Stomach (tissue), 4 donors: ENCODE measurements around the gene LCN6.

Experiments used
- CTCF ChIP-seq, 7 experiments: fragments of 450-650 bp in 4 of 7; fragments of 200-600 bp in 3 of 7; sonication (generic) in 3 of 7; IDR thresholded peaks; one replicate each; pipeline ENCODE4 v1.5.1; 2016 to 2019; ENCODE audit warnings: antibody characterized with exemption in 7 of 7, control low read depth in 2 of 7, mild to moderate bottlenecking in 1 of 7
- EP300 ChIP-seq: sonication (generic); formaldehyde crosslinking; IDR thresholded peaks from one replicate; pipeline ENCODE4 v1.6.1; 2017; ENCODE audit warnings: antibody characterized with exemption
- POLR2A ChIP-seq, 4 donors: fragments of 450-650 bp; IDR thresholded peaks; one replicate each; pipeline ENCODE4 v1.6.1; 2016; ENCODE audit warnings: antibody characterized with exemption in 4 of 4, control low read depth in 2 of 4, mild to moderate bottlenecking in 1 of 4, moderate library complexity in 1 of 4
- POLR2AphosphoS5 ChIP-seq, 3 donors: sonication (generic); formaldehyde crosslinking; IDR thresholded peaks; one replicate each; pipeline ENCODE4 v1.6.1; 2016; ENCODE audit warnings: antibody characterized with exemption in 3 of 3

GRCh38 chr9:136759436-136760325 lies 11.4 kb upstream of the LCN6 start:
- TF ChIP-seq POLR2A (IDR thresholded peaks at IDR 0.05) = no peak
- no peak for TF ChIP-seq CTCF (IDR thresholded peaks at IDR 0.05)
- TF ChIP-seq EP300 = no peak
- no peak for TF ChIP-seq POLR2AphosphoS5 (IDR thresholded peaks at IDR 0.05)
